HG03095 (cell line): ENCODE results near the gene MPV17L2.
"Not testable (repeated sequence)": the region's sequence is repeated elsewhere in the genome, so short reads cannot be mapped to it uniquely, and the experiment has no call there.

Experiments
- ATAC-seq: cut with Tn5 transposase; IDR thresholded peaks from one replicate; pipeline ENCODE4 v1.9.1; 2021; ENCODE audit warnings: moderate library complexity; ENCODE audit not compliant: unreplicated experiment

The MPV17L2 gene

DNA sequence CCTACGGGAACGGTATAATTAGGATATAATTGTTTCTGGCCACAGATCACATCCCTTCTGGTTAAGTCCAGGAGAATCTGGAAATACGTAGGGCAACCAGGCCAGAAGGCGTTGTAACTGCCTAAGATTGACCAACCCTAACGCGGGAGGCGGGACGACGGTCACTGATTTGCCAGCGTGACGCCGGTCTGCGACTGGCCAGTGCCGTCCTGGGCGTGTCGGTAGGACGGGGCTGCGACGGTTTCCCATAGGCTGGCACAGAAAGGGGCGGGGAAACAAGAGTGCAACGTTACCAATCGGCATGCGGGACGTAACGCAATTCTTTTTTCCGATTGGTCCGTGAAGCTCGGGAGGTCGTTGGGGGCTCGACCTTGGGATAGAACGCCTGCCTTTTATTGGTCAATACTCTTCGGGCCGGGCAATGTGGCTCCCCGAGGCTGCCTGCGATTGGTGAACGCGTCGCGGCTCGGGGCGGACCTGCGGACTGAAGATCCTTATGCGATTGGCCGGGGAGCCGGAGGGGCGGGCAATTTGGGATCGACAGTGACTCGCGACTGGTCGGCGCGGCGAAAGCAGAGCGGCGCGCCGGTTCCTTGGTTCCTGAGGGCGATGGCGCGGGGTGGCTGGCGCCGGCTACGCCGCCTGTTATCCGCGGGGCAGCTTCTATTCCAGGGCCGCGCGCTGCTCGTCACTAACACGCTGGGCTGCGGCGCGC, at the start of gene MPV17L2:
MPV17L2 (plus strand) TSS at position 546 of the 715 bp plus-strand sequence; CDS start at position 610, 64 bp downstream.
- peak; percentile 74 for ATAC-seq

DNA sequence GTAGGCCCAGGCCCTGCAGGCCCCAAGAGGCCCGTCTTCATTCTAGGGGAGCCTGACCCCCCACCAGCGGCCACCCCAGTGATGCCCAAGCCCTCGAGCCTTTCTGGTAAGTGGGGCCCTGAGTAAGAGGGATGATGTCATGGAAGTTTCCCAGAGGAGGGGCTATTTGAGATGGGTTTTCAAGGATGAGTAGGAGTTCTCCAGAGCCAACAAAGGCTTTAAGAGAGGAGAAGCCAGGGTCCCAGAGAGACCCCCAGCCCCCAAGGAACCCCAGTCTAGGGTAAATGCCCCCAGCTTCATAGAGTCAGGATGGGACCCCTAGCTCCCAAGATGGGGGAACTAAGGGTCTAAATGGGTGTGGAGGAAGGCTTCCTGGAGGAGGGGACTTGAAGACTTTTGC, 49.1 kb upstream of the MPV17L2 start:
- ATAC-seq, result no peak

DNA sequence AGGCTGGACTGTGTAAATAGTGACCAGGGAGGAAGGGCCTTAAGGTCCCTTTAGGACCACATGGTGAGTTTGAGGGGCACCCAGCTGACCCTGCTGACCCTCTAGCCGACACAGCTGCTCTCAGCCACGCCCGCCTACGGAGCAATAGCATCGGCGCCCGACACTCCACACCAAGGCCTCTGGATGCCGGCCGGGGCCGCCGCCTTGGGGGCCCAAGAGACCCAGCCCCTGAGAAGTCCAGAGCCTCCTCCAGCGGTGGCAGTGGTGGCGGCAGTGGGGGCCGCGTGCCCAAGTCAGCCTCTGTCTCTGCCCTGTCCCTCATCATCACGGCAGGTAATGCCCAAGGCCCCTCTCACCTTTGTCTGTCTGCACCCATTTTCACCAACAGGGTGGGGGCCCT, 48.7 kb upstream of the MPV17L2 start:
- ATAC-seq, result no peak

DNA sequence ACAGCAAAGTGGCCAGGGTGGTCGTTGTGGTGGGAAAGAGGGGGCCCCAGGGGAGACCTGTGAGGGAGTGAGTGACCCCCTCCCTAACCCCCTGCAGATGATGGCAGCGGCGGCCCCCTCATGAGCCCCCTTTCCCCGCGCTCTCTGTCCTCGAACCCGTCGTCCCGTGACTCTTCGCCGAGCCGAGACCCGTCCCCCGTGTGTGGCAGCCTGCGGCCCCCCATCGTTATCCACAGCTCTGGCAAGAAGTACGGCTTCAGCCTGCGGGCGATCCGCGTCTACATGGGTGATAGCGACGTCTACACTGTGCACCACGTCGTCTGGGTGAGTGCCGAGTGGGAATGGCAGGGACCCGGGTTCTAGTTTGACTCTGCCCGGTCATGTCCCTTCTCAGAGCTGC, 48.1 kb upstream of the MPV17L2 start:
- ATAC-seq, result no peak

DNA sequence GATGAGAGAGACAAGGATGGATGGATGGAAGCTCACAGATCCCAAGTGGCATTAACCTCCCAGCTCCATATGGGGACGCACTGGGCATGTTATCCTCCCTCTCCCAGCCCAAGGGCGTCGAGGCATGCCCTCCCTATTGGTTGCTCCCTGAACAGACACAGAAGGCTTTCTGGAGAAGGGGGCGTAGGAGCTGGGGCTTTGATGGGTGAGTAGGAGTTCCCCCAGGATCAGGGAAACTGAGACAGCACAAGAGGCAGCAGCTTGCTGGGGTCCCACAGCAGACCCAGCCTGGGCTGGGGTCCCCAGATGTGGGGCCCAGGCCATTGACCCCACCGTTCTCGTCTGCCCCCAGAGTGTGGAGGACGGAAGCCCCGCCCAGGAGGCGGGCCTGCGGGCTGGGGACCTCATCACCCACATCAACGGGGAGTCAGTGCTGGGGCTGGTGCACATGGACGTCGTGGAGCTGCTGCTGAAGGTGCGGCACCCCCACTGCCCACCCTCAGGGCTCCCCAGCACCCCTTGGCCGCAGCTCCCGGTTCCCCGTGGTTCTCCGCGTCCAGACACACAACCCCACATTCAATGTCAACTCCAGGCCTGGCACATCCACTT, 47.5 kb upstream of the MPV17L2 start:
- no peak for ATAC-seq

DNA sequence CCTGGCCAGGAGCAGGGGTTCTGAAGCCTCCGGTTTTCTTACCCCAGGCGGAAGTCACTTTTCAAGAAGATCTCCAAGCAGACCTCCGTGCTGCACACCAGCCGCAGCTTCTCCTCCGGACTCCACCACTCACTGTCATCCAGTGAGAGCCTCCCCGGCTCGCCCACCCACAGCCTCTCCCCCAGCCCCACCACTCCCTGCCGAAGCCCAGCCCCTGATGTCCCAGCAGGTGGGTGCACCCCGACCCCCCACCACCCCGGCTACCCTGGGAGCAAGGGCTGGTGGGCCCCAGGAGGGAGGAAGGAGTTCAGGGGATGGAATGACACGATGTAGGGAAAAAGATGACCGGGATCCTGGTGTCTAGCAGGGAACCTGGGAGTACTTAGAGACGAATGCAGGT, 45.6 kb upstream of the MPV17L2 start:
- ATAC-seq, result no peak

DNA sequence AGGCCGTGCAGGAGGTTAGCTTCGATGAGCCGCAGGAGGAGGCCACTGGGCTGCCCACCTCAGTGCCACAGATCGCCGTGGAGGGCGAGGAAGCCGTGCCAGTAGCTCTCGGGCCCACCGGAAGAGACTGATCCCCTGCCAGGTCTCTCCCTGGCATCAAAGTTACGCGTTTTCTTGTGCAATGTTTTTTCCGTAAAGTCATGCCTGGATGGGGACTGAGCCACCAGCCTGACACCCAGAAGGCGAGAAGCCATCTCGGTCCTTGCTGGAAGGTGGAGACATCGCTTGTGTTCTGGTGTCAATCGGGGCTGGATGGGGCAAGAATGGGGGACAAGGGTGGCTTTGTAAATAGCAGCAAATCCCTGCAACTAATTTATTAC, 43.4 kb upstream of the MPV17L2 start:
- ATAC-seq, result no peak

DNA sequence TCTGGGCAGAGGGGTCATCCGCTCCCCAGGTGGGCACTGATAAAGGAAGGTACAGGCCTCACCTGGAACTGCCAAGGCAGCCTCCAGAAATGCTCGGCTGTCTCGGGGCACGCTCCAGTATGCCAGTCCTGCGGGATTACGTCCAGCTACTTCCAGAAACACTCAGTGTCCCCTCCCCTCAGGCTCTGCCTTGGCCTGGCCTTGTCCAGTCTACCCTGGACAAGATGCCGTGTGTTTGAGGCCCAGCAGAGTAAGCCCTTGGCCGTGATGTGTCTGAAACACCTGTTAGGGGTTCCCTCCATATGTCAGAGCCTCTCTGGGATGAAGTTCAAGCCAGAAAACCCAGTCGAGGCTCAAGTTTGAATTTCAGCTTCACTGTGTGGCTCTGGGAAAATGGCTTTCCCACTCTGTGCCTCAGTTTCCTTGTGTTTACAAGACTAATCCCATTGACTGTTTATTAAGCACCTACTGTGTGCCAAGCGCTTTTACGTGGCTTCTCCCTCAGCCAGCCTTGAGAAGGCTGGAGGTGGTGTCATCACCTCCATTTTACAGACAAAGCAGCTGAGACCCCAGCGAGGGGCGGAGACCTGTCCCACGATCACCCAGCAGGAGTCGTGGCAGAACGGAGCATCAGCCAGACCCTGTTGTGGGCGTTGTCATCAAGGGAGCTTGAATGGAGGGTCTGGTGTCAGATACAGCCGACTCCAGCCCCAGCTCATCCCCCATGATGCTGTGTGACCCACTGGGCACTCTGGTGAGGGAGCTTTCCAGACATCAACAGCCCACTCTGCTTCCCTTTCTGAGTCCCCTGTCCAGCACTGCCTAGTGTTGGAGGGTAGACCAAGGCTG, 42.0 kb upstream of the MPV17L2 start:
- ATAC-seq, result no peak

DNA sequence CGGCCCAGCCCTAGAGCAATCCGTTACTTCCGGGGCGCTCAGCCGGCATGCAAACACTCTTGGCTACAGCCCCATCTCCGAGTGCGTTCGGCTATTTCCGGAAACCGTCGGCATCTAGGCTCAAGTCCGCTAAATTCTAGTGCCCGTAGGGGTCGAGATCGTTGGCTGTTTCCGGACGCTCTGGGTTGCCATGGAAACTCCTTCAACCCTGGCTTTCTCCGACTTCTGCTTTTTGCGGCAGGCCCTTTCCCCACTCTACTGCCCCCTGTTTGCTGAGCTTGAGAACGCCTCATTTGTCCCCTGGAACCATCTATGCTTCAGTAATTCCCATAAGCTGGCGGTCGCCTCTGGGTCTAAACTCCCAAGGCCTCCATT, 40.6 kb upstream of the MPV17L2 start:
- ATAC-seq, result peak; percentile 51

DNA sequence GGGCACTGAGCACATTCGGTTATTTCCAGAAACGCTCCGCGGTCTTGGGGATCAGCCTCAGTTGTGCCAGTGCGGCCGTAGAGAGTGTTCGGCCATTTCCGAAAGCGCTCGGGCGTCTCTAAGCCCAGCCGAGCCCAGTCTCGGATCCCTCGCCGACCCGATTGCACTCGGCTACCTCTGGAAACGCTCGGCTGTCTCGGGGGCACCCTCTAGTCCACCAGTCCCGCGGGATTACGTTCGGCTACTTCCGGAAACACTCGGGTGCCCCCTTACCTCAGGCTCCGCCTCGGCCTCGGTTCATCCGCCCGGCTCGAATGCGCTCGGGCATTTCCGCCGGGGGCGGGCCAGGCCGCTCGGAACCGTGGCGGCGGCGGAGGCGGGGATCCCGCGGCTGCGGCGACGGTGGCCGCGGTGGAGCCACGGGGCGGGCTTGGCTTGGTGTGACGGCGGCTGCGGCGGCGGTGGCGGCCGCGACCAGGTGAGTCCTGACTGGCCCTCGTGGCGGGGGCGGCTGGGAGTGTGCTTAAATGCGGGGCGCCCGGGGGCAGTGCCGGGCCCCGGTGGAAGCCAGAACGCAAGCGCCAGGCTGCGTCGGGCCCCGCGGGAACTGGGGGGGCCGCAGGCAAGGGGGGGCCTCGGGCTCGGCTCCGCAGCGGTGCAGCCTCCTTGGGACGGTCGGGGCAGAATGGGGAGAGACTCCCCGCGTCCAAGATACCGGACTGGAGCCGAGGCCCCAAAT, 40.0 kb upstream of the MPV17L2 start, which contains the start of gene PIK3R2:
PIK3R2 (plus strand) TSS at position 347 of the 739 bp plus-strand sequence. CDS start 2,717 bp downstream, outside the sequence.
- peak; percentile 60 for ATAC-seq

DNA sequence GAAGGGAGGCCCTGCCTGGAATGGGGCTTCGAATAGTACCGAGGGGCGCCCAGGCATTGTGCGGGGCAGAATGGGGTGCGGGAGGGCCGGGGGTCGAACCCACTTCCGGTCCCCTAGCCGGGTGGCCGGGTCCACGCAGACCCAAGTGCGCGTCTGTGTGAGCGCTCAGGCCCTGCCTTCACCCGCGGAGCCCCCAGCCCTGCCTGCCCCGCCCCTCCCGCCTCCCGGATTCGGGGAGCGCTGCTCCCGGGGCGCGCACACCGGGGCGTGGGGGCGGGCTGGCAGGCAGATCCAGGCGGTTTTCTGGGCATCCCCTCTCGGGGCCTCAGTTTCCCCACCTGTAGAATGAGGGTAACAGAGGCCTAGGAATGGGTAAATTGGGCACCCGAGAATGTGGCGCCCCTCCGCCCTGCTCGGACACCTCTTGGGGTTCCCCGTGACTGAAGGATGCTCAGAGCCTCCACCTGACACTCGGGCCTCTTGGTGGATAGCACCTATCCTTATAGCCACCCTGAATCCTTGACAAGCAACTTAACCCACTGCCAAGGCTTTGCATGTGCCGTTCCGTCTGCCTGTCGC, 39.4 kb upstream of the MPV17L2 start:
- no peak for ATAC-seq

DNA sequence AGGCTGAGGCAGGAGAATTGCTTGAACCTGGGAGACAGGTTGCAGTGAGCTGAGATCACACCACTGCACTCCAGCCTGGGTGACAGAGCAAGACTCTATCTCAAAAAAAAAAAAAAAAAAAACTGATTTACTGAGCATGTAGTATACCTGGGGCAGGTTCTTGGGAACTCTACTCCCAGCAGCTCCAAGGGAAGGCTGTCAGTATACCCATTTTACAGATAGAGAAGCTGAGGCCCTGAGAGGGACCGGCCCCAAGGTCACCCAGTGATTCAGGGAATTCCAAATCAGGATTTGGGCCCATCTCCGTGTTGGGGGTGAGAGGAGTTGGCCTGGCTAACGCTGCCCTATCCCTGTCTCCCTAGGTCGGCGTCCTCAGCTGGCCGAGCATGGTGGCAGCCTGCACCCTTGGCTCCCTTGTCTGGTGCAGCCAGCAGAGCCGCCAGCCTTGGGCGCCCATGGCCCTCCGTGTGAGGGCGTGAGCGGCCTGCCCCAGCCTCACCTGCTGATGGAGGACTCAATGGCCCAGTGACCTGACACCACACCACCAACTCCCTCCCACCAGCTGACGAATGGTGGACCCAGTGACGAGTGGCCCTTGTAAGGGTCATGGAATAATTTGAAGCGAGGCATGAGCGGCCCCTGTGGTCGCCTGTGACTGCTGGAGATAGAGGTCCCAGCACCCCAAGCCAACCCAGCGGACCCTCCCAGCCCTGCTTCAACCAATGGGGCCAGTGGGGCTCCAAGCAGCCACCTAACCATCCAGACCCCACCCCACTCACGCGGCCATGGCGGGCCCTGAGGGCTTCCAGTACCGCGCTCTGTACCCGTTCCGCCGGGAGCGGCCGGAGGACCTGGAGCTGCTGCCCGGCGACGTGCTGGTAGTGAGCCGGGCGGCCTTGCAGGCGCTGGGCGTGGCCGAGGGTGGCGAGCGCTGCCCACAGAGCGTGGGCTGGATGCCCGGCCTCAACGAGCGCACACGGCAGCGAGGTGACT, 37.6 kb upstream of the MPV17L2 start:
- ATAC-seq, result no peak

DNA sequence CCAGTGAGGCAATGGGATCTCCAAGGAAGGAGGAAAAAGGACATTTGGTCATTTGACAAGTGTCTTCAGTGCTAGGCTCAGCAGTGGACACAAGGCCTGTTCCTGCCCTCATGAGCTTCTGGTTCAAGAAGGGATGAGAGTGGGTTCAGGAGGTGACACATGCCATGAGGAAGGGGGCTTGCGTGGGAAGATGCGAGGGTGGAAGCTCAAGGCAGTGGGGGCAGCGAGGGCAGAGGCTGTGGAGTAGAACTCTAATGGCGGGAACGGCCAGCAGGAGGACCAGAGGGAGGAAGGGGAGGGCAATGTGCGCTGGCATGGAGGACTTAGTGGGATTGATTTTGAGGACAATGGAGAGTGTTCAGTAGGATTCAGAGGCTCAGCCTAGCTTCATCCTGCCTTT, 36.8 kb upstream of the MPV17L2 start:
- ATAC-seq, result no peak

DNA sequence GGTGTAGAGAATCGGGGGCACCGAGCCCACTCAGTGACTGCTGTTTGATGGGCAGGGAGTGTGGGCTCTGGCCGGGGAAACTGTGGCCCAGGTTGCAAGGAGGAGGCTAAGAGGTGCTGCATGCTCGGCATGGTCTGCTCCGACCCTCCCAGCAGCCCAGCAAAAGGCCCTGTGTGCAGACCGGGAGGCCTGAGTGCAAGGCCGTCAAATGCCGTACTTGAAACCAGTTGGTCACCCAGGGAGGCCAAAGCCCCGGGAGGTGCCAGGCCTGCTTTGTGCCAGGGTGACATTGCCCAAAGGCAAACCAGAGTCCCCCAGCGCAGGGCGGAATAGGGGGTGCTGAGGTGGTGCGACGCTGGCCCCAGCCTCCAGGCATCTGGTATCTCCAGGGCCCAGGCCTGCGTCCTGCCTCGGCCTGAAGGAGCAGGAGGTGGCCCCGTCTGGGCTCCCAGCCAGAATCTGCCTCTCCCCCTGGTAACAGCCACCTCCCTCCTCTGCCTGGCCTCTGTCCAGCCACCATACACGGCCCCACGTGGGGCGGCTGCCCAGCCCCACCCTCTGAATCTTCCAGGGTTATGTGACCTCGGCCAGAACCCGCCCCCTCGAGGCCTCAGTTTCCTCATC, 36.1 kb upstream of the MPV17L2 start:
- no peak for ATAC-seq

DNA sequence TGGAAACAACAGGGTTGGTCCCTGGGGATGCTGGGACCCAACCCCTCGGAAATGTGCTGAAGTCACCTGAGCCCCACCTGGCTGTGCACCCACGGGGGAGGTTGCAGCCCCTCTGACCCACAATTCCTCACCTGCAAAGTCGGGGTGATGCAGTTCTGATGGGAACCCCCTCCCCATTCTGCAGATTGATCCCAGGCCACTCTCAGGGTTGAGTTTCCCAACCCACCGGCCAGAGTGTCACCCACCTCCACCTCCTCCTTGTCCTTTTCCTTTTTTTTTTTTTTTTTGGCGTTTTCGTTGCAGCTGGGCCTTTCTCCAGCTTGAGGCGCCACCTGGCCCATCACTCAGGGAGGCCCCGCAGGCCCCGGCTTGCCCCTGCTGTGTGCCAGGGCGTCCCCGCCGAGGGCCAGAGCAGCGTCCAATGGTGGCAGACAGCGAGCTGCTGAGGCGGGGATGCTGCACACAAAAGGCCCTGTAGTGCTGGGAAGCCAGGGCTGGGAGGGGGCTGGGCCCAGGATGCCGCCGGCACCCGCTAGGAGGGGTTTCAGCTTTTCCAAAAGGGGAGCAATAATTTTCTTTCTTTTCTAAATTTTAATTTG, 35.5 kb upstream of the MPV17L2 start:
- no peak for ATAC-seq

DNA sequence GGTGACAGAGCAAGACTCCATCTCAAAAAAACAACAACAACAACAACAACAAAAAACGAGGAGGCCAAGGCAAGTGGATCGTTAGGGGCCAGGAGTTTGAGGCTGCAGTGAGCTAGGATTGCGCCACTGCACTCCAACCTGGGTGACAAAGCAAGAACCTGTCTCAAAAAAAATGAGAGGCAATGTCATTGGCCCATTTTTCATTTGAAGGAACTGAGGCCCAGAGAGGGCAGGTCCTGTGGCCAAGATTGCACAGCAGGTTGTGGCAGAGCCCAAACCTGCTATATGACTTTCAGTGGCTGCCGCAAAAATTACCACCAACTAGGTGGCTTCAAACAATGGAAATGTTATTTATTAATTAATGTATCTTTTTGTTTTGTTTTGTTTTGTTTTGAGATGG, 34.6 kb upstream of the MPV17L2 start:
- ATAC-seq, result no peak

DNA sequence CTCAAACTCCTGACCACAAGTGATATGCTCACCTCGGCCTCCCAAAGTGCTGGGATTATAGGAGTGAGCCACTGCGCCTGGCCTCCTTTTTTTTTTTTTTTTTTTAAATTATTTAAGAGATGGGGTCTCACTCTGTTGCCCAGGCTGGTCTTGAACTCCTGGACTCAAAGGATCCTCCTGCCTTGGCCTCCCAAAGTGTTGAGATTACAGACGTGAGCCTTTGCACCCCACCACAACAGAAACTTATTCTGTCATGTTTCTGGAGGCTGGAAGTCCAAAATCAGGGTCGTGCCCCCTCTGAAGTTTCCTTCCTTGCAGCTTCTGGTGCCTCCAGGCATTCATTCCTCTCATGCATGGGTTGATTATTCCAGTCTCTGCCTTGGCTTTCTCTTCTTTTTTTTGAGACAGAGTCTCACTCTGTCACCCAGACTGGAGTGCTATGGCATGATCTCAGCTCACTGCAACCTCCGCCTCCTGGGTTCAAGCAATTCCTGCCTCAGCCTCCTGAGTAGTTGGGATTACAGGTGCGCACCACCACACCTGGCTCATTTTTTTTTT, 33.9 kb upstream of the MPV17L2 start:
- ATAC-seq, result not testable (repeated sequence)

DNA sequence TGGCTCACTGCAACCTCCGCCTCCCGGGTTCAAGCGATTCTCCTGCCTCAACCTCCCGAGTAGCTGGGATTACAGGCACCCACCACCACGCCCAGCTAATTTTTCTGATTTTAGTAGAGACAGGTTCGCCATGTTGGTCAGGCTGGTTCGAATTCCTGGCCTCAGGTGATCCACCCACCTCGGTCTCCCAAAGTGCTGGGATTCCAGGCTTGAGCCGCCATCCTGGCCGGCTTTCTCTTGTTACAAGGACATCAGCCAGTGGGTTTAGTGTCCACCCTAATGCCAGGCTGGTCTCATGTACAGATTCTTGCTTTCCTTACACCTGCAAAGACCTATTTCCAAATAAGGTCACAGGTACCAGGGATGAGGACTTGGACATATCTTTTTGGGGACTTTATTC, 33.2 kb upstream of the MPV17L2 start:
- no peak for ATAC-seq
